GM12878 (cell line): ENCODE results near the gene RNU11. TPM values are rescaled to one million over a fixed set of nuclear protein-coding genes. Genes with fewer than 3 reads are reported as not detected.

Source experiments
- BCL3 ChIP-seq: IDR thresholded peaks from 2 replicates; pipeline ENCODE4 v1.6.1; 2011; ENCODE audit warnings: borderline replicate concordance, low read depth, mild to moderate bottlenecking, moderate library complexity, low read length; ENCODE audit not compliant: insufficient read depth, poor library complexity, severe bottlenecking
- CHD1 ChIP-seq: IDR thresholded peaks from 2 replicates; pipeline ENCODE4 v1.6.1; 2012; ENCODE audit warnings: low read depth, low read length, improper control_type of control experiment
- CREB1 ChIP-seq: IDR thresholded peaks from 2 replicates; pipeline ENCODE4 v1.6.1; 2012; ENCODE audit warnings: low read depth, mild to moderate bottlenecking, inconsistent platforms
- EED ChIP-seq: sonication (generic); IDR thresholded peaks from 2 replicates; pipeline ENCODE4 v1.6.1; 2016; ENCODE audit warnings: antibody characterized with exemption, low read depth
- IRF3 ChIP-seq: fragments of 450-650 bp; IDR thresholded peaks from 2 replicates; pipeline ENCODE4 v1.6.1; 2014; ENCODE audit warnings: mild to moderate bottlenecking
- MTA3 ChIP-seq: IDR thresholded peaks from 2 replicates; pipeline ENCODE4 v1.6.1; 2012; ENCODE audit warnings: low read length, inconsistent platforms, borderline replicate concordance
- MYB ChIP-seq: fragments of 150-350 bp; IDR thresholded peaks from 2 replicates; pipeline ENCODE4 v1.6.1; 2014; ENCODE audit warnings: mild to moderate bottlenecking, low read depth, low read length, borderline replicate concordance
- PRDM15 ChIP-seq: fragments of 450-650 bp; formaldehyde crosslinking; IDR thresholded peaks from 2 replicates; pipeline ENCODE4 v1.4.0; 2020; ENCODE audit warnings: mild to moderate bottlenecking, moderate library complexity
- RAD51 ChIP-seq: fragments of 450-650 bp; IDR thresholded peaks from 2 replicates; pipeline ENCODE4 v1.6.1; 2016; ENCODE audit warnings: moderate library complexity, mild to moderate bottlenecking, inconsistent platforms
- RCOR1 ChIP-seq: conservative IDR thresholded peaks from 2 replicates; pipeline ENCODE4 v1.6.1; 2012; ENCODE audit warnings: low read depth, low read length, improper control_type of control experiment
- REST ChIP-seq: IDR thresholded peaks from 2 replicates; pipeline ENCODE4 v1.6.1; 2012; ENCODE audit warnings: mild to moderate bottlenecking, low read depth, low read length
- SMAD1 ChIP-seq: fragments of 450-650 bp; IDR thresholded peaks from 2 replicates; pipeline ENCODE4 v1.6.1; 2018; ENCODE audit warnings: mild to moderate bottlenecking, low read depth; ENCODE audit not compliant: partially characterized antibody
- ZBTB40 ChIP-seq: fragments of 450-650 bp; IDR thresholded peaks from 2 replicates; pipeline ENCODE4 v1.6.1; 2016; ENCODE audit warnings: mild to moderate bottlenecking, moderate library complexity, borderline replicate concordance
- ZNF24 ChIP-seq: fragments of 450-650 bp; IDR thresholded peaks from 2 replicates; pipeline ENCODE4 v1.6.1; 2017; ENCODE audit warnings: antibody characterized with exemption, mild to moderate bottlenecking
- polyA plus RNA-seq, 11 experiments: library from polyadenylated mRNA; depleted of rRNA in 4 of 11; unstranded in 6 of 11; stranded (reverse) in 5 of 11; fragments of >200 nt; fragmentation: Nextera tagmentation in 4 of 11; fragmentation: Illumina TruSeq in 1 of 11; extraction: Ambion mirVana in 4 of 11; extraction: Trizol in 1 of 11; gene quantifications; 1 replicate in 1 of 11; 2 replicates in 10 of 11; pipeline versions ENCODE4 v1.2.1 to v1.2.3, GENCODE V29; 2011 to 2016; ENCODE audit warnings: inconsistent platforms in 2 of 11, missing spikeins in 2 of 11, low read depth in 1 of 11
- total RNA-seq, 4 experiments: library from RNA; depleted of rRNA in 3 of 4; stranded (reverse); fragments of >200 nt in 3 of 4; fragmentation: Illumina TruSeq in 1 of 4; extraction: Trizol in 1 of 4; gene quantifications; 2 replicates each; pipeline versions ENCODE4 v1.2.1 to v1.2.3, GENCODE V29; 2013 to 2021

Gene RNU11
- total and polyA plus RNA-seq, 10 of the 15 experiments (the other 5 are each of a cell fraction or from before 2014, with no cell fraction given): under 0.01 TPM; not detected in 9

- TF ChIP-seq ZBTB40 (no peak), CHD1 (no peak), MYB (no peak), CREB1 (no peak), SMAD1 (no peak), RCOR1 (no peak), PRDM15 (no peak), ZNF24 (no peak), EED (no peak), REST (no peak), MTA3 (no peak), IRF3 (no peak), BCL3 (no peak), RAD51 (no peak)
Observed at GRCh38 chr1:28656335-28656734, 7.9 kb downstream of the RNU11 start (continued).
